GM10266 (cell line): ENCODE measurements around the gene TRPV2.

ENCODE experiments used
- DNase-seq: peaks from one replicate; pipeline ENCODE4 v3.0.0; 2012; ENCODE audit errors: extremely low spot score
- CTCF ChIP-seq: IDR thresholded peaks from 2 replicates; pipeline ENCODE4 v1.5.1; 2012; ENCODE audit warnings: mild to moderate bottlenecking, low read depth; ENCODE audit not compliant: control insufficient read depth, insufficient read depth; ENCODE audit errors: missing control alignments

Gene TRPV2

GRCh38 chr17:16468428-16468992 is 53.1 kb downstream of the TRPV2 start:
- TF ChIP-seq CTCF: no peak
- DNase-seq: no peak

DNA sequence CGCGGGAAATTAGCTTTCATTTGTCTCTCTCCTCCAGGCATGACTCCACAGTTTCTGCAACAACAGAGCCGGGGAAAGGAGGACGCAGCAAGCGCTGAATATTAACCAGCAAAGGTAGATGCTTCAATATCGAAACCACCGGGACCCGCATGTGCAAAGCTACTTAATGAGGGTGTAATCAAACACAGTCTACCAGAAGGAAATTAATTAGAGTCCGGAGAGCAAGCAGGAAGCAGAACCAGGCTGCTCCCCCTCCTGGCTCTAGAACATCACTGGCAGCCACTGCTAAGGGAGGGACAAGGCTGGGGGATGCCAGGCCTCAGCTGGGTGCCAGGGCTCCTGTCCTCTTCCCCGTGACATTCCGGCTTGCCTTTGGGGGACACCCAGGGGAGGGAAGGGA is 54.9 kb downstream of the TRPV2 start:
- TF ChIP-seq CTCF: no peak
- no peak for DNase-seq

DNA sequence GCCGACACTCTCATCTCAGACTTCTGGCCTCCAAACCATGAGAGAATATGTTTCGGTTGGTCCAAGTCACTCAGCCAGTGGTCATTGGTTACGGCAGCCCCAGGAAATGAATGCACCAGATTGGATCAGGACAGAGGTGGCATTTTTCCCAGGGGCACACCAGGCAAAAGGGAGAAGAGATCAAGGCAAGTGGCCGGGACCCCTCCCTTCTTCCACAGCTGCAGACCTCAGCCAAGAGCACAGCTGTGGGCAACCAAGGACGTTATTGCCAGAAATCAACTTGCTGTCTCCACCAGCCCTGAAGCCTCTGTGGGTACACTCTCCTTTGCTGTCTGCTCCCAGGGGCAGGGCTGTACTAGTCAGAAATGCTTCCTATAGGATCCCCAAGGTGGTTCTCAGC is 55.9 kb downstream of the TRPV2 start:
- TF ChIP-seq CTCF: no peak
- DNase-seq: no peak

DNA sequence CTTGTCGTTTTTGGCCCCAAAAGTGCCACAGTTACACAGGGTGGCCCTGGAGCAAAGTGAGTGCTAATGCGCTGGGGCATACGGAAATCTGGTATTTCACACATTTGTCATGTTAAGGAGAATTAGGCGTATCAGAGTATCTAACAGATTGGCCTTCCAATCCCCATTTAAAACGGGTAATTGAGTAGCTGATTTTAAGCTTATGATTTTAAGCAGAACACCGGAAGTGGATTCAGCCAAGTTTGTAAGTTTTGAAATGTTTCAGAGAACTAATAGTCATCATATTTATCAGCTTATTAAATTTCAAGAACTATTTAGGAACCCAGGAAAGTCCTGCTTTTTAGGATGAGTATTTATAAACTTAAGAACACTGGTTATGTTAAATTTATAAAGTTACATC is 57.2 kb downstream of the TRPV2 start:
- no peak for TF ChIP-seq CTCF

GRCh38 chr17:16473044-16474011 is 58.0 kb downstream of the TRPV2 start:
- DNase-seq: no peak
- TF ChIP-seq CTCF: no peak

More for the DNA sequence above, 57.2 kb downstream of the TRPV2 start:
- no peak for DNase-seq

DNA sequence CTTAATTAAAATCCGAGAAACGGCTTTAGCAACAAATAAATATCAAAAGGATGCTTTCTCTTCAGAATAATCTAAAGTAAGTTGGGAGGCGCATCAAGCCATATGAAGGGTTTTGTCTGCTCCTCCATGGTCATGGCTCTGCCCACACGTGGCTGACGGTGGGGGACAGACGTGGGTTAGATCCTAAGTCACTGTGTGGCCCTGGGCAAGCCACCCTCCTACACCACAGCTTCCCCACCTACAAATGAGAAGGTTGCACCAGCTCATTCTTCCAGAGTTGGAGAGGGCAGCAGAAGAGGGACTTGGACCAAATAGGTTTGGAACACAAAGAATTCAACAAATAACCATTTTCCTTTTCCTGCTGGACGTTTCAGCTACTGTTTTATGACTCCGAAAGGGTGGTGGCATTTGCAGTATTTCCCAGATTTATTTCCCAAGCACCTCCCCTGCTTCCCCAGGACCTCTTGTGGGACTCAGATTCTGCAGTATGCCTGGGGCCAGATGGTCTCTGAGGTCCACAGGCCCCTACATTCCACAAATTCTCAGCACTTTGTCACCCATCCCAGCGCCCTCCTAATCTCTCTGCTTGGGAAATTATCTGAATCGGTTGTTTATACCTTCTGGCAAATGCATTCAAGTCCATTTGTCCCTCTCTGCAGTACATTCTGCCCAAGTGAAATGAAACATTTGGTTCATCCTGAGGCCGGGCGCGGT is 58.8 kb downstream of the TRPV2 start:
- no peak for DNase-seq
- TF ChIP-seq CTCF: no peak
